ENCODE data around the gene CPNE5.
A peak's percentile ranks its signal among the peaks of the same experiment; 100 is the strongest.

The CPNE5 gene

GRCh38 chr6:36856277-36856676, 17.0 kb upstream of the CPNE5 start:
- FAIRE-seq = no peak

DNA sequence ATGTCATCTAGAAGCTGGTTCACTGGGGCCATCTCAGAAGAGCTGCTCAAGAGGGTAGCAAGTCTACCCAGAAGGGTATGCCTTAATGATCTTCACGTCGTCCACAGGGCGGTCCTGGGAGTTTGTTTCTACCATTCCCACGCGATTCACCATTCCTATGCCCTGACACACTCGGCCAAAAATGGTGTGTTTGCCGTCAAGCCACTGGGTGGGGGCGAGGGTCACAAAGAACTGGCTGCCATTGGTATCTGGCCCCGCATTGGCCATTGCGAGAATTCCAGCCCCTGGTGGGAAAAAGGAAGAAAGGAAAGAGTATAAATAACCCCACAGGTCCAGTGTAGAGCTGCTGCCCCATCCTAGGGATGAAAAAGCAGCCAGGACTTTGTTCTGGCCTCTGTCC, 16.5 kb upstream of the CPNE5 start:
- no peak for FAIRE-seq

- FAIRE-seq = no peak
Observed at GRCh38 chr6:36853325-36853724, 14.1 kb upstream of the CPNE5 start.

DNA sequence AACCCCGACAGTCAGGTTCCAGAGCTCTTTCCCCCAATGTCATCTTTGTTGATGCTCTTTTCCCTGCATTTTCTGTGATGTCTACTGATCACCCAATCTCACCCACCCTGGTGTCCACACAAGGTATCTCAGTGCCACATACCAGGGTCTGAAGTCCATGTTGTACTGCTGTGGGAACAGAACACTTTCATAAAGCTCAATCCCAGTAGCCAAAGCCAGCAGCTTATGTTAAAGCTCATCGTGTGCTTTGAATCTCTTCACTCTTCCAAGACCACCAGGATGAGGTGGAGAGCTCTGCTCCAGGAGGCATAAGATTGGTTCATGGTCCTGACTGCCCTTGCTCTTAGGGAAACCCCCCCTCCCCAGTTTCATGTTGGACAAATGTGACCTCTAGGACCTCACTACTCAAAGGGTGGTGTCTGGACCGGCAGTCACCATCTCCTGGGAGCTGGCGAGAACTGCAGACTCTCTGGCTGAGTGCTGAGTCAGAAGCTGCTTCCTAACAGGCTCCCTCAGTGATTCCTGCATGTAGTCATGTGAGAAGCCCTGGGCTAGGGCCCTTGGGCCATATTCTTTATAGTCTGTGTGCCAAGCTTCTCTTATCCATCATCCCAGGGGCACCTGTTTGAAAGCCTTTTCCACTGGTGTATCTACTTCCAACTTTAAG, 13.4 kb upstream of the CPNE5 start:
- no peak for FAIRE-seq

DNA sequence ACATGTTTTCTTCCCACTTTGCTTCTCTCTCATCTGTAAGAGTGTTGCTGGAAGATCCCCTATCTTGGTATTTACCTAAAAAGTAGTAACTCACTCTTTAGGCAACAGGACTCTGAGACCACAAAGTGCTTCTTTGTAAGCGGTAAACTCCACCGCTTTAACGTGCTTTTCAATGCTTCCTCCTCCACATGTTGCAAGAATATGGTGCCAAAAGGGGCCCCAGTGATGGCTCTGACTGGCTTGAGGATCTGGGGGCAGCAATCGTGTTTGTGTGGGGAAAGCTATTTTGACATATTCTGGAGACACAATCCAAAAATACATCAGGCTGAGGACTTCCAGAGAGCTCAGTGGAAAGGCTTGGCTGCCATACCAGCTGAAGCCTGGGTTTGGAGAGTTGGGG, 12.4 kb upstream of the CPNE5 start:
- FAIRE-seq = no peak

DNA sequence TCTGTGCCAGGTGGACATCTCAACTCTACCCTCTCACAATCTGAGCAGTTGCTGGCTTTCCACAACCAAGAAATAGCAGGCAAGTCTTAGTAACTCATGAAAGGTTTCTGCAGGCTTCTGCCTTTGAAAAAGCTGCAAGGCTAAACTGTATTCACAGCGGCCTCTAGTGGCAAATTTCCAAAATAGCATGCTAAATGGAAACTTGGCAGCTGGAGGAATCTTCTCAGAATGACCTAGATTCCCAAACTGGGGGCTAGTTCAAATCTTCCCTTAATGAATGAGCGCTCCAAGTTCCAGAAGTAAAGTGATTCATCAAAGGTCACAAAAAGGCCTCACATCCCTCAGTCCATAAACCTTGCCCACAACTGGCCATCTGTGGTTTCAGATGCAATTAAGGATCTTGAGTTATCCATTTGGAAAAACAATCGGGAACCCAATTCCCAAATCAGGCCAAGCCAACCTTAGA, 11.9 kb upstream of the CPNE5 start:
- peak; percentile 49 for FAIRE-seq

DNA sequence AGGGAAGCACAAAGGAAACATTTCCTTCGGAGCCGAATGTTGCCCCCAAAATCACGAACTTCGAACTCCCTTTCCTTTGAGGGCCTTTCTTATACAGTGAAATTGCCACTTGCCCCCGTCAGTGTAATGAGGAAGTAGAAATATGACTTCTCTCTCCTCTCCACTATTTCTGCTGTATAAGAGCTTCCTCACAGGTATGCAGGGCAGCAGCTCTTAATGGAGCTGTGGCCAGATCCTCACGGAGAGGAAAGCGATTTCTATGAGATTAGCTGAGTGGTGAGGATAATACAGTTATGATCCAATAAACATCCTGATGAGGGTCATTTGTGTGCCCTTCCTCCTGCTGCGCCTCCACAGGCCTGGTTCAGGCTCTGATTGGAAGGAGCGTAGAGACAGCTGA, 10.8 kb upstream of the CPNE5 start:
- no peak for FAIRE-seq

- FAIRE-seq = no peak
Observed at GRCh38 chr6:36848658-36849441, 9.6 kb upstream of the CPNE5 start.

DNA sequence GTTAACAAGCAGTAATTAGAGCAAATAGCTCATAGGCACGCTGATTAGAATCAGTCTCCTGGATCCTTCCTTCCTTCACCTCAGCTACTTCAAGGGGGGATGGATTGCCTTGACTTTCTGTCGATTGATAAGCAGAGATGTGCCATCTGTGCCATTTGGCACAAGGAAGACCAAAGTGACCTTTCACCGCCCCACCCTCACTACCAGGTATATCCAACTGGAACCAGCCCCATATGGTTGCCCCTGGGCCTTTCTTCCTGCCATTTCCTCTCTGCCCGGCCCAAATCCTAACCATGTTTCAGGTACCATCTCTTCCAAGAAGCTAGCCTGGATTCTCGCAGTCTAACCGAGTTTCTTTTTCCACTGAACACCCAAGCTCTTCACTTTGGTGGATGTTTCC, 8.7 kb upstream of the CPNE5 start:
- no peak for FAIRE-seq

DNA sequence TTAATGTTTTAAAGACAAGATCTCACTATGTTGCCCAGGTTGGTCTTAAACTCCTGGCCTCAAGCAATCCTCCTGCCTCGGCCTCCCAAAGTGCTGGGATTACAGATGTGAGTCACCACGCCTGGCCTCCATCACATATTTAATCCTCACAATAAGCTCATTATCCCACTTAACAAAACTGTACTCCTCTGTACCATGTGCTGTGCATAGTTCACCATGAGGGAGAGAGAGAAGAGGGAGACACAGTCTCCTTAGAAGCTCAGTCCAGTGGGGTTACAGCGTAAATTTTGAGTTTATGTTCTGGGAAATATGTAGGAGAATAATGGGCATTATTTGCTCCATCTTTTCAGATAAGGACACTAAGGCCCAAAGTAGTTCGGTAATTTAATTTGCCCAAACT, 7.9 kb upstream of the CPNE5 start:
- FAIRE-seq = no peak

- no peak for FAIRE-seq
Observed at GRCh38 chr6:36845233-36845632, 6.0 kb upstream of the CPNE5 start.

- no peak for FAIRE-seq
Observed at GRCh38 chr6:36844232-36845170, 5.3 kb upstream of the CPNE5 start.

DNA sequence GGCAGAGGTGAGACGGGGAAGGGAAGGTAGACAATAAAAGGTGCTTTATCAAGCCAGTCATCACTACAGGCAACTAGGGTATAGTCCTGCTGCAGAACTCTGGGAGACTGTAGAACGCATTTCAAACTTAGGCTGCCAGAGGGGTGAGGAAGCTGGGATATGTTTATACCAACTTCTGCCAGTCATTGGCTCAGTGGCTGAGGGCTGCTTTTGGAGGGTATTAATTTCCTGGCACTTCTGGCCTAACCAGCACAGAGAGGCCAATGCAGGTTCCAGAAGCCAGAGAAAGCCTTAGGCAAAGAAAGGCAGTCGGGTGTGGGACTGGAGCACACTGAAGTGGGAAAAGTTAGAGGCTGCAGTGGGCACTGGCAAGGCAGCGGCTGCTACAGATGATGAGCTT, 3.9 kb upstream of the CPNE5 start:
- FAIRE-seq = no peak

DNA sequence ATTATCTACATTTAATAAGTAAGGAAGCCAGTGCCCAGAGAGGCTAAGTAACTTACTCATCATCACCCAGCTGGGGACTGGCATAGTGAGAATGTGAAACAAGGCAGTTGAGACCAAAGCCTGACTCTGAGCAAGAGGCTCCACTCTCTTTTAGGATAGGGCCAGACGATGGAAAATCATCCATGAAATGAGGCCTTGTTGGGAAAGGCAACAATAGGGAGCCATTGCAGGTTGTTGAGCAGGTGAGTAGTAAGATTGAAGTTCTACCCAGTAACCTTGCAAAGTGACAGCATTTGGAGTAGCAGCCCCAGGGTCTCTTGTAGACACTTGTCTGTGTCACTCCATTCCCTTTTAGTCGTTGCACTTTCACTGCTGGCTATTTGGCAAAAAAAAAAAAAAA, 2.5 kb upstream of the CPNE5 start:
- FAIRE-seq = no peak

DNA sequence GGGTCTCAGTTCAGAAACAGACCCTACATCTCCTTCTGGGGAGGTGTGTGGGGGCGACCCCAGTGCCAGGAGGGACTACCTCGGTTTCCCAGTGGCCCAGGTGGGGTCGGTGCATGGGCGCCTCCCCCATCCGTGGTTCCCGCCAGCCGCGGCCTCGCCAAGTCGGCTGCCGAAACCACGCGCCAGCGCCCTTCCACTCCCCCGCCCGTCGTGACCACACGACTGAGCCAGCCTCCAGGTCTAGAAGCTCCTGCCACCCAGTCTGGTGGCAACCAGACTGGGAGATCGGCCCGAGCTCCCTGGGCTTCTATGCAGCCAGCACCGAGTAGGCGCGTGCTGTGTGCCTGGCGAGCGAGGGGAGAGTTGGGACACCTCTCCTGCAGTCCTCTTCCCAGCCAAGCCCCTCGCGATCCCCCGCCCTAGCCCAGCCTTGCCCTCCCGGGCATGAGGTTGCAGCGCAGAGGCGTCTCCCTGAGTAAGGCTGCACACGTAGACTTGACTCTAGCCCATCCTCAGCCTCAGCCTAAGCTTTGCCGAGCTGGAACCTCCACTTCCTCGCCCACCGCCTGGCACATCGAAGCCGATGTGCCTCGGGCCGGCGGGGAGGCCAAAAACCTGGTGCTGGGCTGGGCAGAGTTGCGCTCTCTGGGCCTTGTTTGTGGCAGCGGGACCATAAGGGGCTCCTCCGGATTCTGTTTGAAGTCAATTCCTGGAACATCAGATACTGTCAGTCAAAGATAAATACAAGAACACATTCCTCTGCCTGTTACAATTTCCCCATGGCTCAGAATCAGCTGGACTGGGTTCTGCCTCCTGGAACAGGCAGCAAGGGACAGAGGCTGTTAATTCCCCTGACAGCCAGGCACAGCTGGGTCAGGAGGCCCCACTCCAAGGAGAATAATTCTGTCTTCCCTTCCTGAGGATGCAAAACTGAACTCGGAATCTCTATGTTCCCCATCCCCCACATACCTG, 1.5 kb upstream of the CPNE5 start:
- no peak for FAIRE-seq

- FAIRE-seq = no peak
Observed at GRCh38 chr6:36839749-36840431, 646 bp upstream of the CPNE5 start.

GRCh38 chr6:36837686-36838085, 1.6 kb downstream of the CPNE5 start:
- FAIRE-seq = no peak

DNA sequence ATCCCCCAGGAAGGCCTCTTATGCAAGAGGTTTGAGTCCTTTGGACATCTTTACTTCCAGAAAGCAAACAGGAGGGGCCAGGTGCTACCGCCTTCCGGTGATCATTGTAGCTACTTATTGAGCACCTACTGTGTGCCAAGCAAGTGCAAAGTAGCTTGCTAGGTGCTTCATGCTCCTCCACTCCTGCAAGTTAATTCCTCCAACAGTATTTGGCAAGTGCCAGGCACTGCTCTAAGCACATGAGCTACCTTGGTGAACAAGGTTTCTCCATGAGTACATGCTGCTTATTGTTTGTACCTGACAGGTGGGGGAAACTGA, 2.3 kb downstream of the CPNE5 start:
- no peak for FAIRE-seq

DNA sequence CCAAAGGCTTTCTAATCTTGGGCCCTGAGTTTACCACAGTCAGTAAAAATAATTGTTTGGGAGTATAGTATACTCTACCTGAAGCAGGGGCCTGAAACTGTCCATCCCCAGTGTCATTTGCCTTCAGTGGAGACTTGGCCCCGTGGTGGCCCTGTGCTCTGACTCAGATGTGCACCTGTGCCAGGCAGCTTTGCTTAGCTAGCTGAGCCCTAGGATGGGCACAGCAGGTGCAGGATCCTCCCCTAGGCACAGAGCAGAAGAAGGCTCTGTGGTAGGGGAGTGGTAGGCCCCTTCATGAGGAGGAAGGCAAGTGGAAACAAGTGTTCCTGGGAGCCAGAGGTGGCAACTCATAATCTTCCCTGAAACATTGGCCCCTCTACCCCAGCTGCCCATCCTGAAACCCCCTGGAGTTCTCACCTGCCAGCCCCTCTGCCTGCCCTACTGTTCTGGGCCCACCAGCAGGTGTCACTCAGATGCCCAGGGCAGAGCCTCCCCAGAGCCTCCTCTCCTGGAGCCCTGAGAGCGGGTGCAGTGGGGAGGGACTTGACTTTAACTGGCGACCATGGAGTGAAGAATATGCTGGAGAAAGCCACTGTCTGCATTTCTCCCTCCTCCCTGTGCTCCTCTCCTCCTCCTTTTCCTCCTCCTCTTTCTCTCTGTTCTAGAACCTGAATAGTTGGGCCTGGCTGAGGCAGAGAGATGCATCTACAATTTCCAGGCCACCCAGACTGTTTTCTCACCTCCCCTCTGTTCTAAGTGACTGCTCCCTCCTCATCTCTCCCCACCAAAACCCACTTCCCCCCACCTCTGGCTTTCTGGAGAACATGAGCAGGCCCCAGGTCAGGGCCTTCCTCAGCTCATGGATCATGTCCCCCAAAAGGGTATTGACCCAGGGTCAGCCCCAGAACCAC, 2.9 kb downstream of the CPNE5 start:
- FAIRE-seq = no peak

DNA sequence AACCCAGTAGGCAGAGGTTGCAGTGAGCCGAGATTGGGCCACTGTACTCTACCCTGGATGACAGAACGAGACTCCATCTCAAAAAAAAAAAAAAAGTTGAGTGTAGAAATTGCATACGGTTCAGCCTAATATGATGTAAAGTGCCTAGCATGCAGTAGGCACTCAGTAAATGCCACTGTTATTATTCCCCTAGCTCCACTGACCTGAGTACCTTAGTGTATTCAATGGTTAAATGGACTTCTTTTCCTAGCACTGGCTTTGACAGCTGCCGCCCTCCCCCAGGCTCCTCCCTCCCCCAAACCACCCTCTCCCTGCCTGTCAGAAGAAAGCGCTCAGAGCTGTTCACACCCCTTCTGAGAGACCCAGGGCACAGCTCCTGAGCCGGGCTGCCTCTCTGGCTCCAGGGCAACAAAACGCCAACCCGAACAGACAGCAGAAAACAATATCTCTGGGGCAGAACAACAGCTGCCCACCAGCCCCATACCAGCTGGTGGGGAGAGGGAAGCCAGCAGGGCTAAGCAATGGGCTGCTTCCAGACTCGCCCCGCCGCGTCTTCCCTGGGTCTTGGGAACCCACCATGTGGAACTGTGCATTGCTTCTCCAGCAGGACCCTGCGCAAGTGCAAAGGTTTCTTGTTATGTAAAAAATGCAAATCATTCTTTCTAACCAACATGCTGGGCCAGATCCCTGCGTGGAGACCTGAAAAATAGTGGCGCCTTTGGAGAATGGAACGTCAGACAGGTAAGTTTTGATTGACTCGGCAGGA, 4.5 kb downstream of the CPNE5 start:
- FAIRE-seq = no peak

Data from TTC549 (cell line).